ENCODE data around the gene ZNF644. TPM values are rescaled to one million over a fixed set of nuclear protein-coding genes. Genes with fewer than 3 reads are reported as not detected.
A peak's percentile ranks its signal among the peaks of the same experiment; 100 is the strongest.

Gene ZNF644
- total RNA-seq, 1 donor from 2014 or later, result 76.5 TPM

GRCh38 chr1:90995311-90995894 lies 26.4 kb downstream of the ZNF644 start:
- Mint-ChIP-seq H3K36me3 (ENCODE audit: low read depth, unreplicated experiment) (peaks cover 27% of the 10 kb centered on the region), H3K4me3 (ENCODE audit: unreplicated experiment) (no peak overlapping the region), H3K9me3 (ENCODE audit: unreplicated experiment) (peaks cover 11% of the 10 kb centered on the region), H3K27me3 (ENCODE audit: low read depth, unreplicated experiment) (no peaks in the 10 kb centered on the region), H3K4me1 (ENCODE audit: low read depth, unreplicated experiment) (peaks cover 36% of the 10 kb centered on the region), H3K27ac (ENCODE audit: unreplicated experiment) (peak overlapping the region; percentile 20)
- Histone ChIP-seq H3K9ac (ENCODE audit: low read length) (no peak overlapping the region), H2AFZ (ENCODE audit: low read depth, low read length) (no peak overlapping the region), H4K20me1 (ENCODE audit: insufficient read depth, low read length) (peaks cover 79% of the 10 kb centered on the region), H3K27ac (ENCODE audit: low read depth, low read length) (no peak overlapping the region), H3K4me1 (ENCODE audit: insufficient read depth, low read length) (no peaks in the 10 kb centered on the region), H3K79me2 (ENCODE audit: insufficient read depth, low read length) (peaks cover 94% of the 10 kb centered on the region), H3K27me3 (ENCODE audit: insufficient read depth, low read length) (no peaks in the 10 kb centered on the region), H3K4me3 (ENCODE audit: insufficient read depth, low read depth, low read length) (no peak overlapping the region), H3K36me3 (ENCODE audit: insufficient read depth, low read length) (no peaks in the 10 kb centered on the region), H3K4me2 (ENCODE audit: low read length) (no peak overlapping the region), H3K9me3 (ENCODE audit: insufficient read depth, low read depth, low read length) (no peaks in the 10 kb centered on the region)
- TF ChIP-seq EZH2 (IDR thresholded peaks at IDR 0.05; ENCODE audit: insufficient read depth, low read length) (no peak), CTCF (IDR thresholded peaks at IDR 0.05; ENCODE audit: insufficient read depth, low read depth, low read length) (no peak)
- DNase-seq (ENCODE audit: low read depth) (no peak), FAIRE-seq (no peak)

DNA sequence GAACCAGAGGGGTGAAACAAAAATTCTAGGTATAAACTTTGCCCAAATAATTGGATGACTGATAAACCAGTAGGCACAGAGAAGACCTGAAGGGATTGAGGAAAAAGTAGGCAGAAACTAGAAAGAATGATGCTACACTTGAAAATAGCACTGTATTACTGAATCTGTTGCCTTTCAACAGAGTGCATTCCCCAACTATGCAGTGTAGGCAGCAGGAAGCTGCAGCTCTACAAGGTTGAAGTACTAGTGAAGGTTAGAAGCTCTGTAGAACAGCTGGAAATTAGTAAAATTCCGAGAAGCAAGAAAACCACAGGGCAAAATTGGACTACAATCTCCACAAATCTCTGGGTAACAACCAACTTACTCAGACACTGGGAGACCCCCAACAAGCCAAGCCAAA lies 27.4 kb downstream of the ZNF644 start:
- FAIRE-seq (no peak), DNase-seq (ENCODE audit: low read depth) (no peak)
- no peaks in the 10 kb centered on the region for H3K4me1 ChIP-seq (ENCODE audit: insufficient read depth, low read length)
- no peaks in the 10 kb centered on the region for H3K9me3 ChIP-seq (ENCODE audit: insufficient read depth, low read depth, low read length)
- H4K20me1 ChIP-seq (ENCODE audit: insufficient read depth, low read length), result peaks cover 89% of the 10 kb centered on the region
- H2AFZ ChIP-seq (ENCODE audit: low read depth, low read length), result no peak overlapping the region
- peaks cover 98% of the 10 kb centered on the region for H3K79me2 ChIP-seq (ENCODE audit: insufficient read depth, low read length)
- no peak overlapping the region for H3K4me3 Mint-ChIP-seq (ENCODE audit: unreplicated experiment)
- H3K27ac Mint-ChIP-seq (ENCODE audit: unreplicated experiment), result no peak overlapping the region
- H3K36me3 Mint-ChIP-seq (ENCODE audit: low read depth, unreplicated experiment), result peaks cover 27% of the 10 kb centered on the region
- no peak overlapping the region for H3K9ac ChIP-seq (ENCODE audit: low read length)
- H3K36me3 ChIP-seq (ENCODE audit: insufficient read depth, low read length), result no peaks in the 10 kb centered on the region
- H3K27ac ChIP-seq (ENCODE audit: low read depth, low read length), result no peak overlapping the region
- peaks cover 9% of the 10 kb centered on the region for H3K9me3 Mint-ChIP-seq (ENCODE audit: unreplicated experiment)
- TF ChIP-seq CTCF (IDR thresholded peaks at IDR 0.05; ENCODE audit: insufficient read depth, low read depth, low read length) (no peak), EZH2 (IDR thresholded peaks at IDR 0.05; ENCODE audit: insufficient read depth, low read length) (no peak)
- no peaks in the 10 kb centered on the region for H3K27me3 Mint-ChIP-seq (ENCODE audit: low read depth, unreplicated experiment)
- peaks cover 33% of the 10 kb centered on the region for H3K4me1 Mint-ChIP-seq (ENCODE audit: low read depth, unreplicated experiment)
- H3K4me3 ChIP-seq (ENCODE audit: insufficient read depth, low read depth, low read length), result no peak overlapping the region
- no peak overlapping the region for H3K4me2 ChIP-seq (ENCODE audit: low read length)
- H3K27me3 ChIP-seq (ENCODE audit: insufficient read depth, low read length), result no peaks in the 10 kb centered on the region

DNA sequence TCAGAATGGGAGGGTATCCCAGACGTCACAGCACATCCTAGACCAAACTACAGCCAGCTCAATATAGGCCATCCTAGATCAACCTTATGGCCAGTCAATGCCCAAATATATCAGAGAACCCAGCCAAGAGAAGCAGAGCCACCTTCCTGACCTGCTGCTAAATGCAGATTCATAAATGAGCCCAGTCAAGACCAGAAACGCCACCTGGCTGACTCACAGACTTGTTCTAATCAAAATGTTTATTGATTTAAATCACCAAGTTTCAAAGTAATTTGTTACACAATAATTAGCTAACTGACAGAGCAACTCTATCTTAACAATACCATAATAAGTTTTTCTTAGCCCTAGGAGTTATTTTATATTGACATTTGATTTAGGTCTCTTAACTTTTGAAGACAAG lies 28.6 kb downstream of the ZNF644 start:
- Histone ChIP-seq H3K4me2 (ENCODE audit: low read length) (no peak overlapping the region), H3K9me3 (ENCODE audit: insufficient read depth, low read depth, low read length) (no peaks in the 10 kb centered on the region), H4K20me1 (ENCODE audit: insufficient read depth, low read length) (peaks cover 96% of the 10 kb centered on the region), H3K27ac (ENCODE audit: low read depth, low read length) (no peak overlapping the region), H3K9ac (ENCODE audit: low read length) (no peak overlapping the region), H3K36me3 (ENCODE audit: insufficient read depth, low read length) (no peaks in the 10 kb centered on the region), H2AFZ (ENCODE audit: low read depth, low read length) (no peak overlapping the region), H3K4me3 (ENCODE audit: insufficient read depth, low read depth, low read length) (no peak overlapping the region), H3K27me3 (ENCODE audit: insufficient read depth, low read length) (no peaks in the 10 kb centered on the region), H3K4me1 (ENCODE audit: insufficient read depth, low read length) (no peaks in the 10 kb centered on the region), H3K79me2 (ENCODE audit: insufficient read depth, low read length) (peaks cover 100% of the 10 kb centered on the region)
- peaks cover 27% of the 10 kb centered on the region for H3K4me1 Mint-ChIP-seq (ENCODE audit: low read depth, unreplicated experiment)
- H3K36me3 Mint-ChIP-seq (ENCODE audit: low read depth, unreplicated experiment), result peaks cover 24% of the 10 kb centered on the region
- peaks cover 3% of the 10 kb centered on the region for H3K9me3 Mint-ChIP-seq (ENCODE audit: unreplicated experiment)
- TF ChIP-seq EZH2 (IDR thresholded peaks at IDR 0.05; ENCODE audit: insufficient read depth, low read length), result no peak
- no peak for TF ChIP-seq CTCF (IDR thresholded peaks at IDR 0.05; ENCODE audit: insufficient read depth, low read depth, low read length)
- H3K4me3 Mint-ChIP-seq (ENCODE audit: unreplicated experiment), result no peak overlapping the region
- no peaks in the 10 kb centered on the region for H3K27me3 Mint-ChIP-seq (ENCODE audit: low read depth, unreplicated experiment)
- H3K27ac Mint-ChIP-seq (ENCODE audit: unreplicated experiment), result no peak overlapping the region
- FAIRE-seq, result no peak
- DNase-seq (ENCODE audit: low read depth), result no peak
